ENCODE data around the gene TMBIM4.

DNA sequence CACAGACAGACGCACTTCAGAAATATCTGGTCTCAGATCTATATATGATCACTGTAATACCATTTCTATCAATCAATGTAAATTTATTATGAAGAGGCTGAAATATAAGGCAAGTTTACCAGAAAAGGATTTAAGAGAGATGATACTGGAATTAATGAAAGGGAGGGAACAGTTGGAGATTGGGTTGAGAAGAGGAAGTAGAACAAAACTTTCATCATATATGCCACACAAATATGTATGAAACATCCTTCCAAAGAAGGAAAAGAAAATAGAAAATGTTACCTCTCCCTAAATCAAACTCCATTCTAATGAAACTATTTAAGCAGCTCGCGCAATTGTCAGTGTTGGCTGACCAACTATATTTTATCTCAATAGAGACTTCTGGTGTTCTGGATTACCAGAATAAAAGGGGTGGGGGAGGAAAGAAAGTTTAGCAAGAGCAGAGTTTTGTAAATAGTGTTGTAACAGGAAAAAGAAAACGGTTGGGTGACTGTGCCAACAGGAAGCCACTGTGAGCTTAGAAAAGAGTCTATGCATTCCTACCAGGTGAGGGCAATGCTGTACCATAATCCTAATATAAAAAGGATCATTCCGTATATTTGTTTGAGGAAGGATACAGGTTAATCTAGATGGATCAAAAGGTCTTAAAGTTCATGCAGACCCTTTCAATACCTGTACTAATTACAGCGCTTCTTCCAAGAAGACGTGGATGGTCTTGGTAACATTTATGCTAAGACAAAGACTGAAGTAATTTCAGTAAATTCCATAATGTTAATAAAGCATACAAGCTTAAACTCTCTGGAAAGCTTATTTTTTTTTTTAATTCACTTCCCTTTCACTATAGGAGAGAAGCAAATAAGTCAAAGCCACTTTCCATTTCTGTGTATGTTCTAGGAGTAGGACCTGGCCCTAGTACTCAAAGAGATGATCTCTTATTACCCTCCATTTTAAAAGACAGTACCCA, 24.7 kb downstream of the TMBIM4 start:
- TF ChIP-seq, protein P1, sequence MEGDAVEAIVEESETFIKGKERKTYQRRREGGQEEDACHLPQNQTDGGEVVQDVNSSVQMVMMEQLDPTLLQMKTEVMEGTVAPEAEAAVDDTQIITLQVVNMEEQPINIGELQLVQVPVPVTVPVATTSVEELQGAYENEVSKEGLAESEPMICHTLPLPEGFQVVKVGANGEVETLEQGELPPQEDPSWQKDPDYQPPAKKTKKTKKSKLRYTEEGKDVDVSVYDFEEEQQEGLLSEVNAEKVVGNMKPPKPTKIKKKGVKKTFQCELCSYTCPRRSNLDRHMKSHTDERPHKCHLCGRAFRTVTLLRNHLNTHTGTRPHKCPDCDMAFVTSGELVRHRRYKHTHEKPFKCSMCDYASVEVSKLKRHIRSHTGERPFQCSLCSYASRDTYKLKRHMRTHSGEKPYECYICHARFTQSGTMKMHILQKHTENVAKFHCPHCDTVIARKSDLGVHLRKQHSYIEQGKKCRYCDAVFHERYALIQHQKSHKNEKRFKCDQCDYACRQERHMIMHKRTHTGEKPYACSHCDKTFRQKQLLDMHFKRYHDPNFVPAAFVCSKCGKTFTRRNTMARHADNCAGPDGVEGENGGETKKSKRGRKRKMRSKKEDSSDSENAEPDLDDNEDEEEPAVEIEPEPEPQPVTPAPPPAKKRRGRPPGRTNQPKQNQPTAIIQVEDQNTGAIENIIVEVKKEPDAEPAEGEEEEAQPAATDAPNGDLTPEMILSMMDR (IDR thresholded peaks at IDR 0.05; ENCODE audit: low read depth, low read length), result peak; percentile 64
- TF ChIP-seq EZH2phosphoT487 (IDR thresholded peaks at IDR 0.05; ENCODE audit: low read depth), result no peak
